GM19395 (cell line): ENCODE data around the gene OR6A2.
"Not testable (repeated sequence)": the region's sequence is repeated elsewhere in the genome, so short reads cannot be mapped to it uniquely, and the experiment has no call there.

Experiments used
- ATAC-seq: cut with Tn5 transposase; IDR thresholded peaks from one replicate; pipeline ENCODE4 v1.9.1; 2021; ENCODE audit warnings: mild to moderate bottlenecking, moderate library complexity; ENCODE audit not compliant: unreplicated experiment

The OR6A2 gene

GRCh38 chr11:6799402-6799801 lies at the start of gene OR6A2:
Gene OR6A2 (minus strand): TSS chr11:6799689. CDS start chr11:6795708, 3,981 bp downstream.
- no peak for ATAC-seq

GRCh38 chr11:6845383-6845782 lies 45.9 kb upstream of the OR6A2 start, which contains the start of gene OR10A5:
Gene OR10A5 (plus strand): TSS chr11:6845683. CDS start chr11:6845683, 0 bp downstream.
- no peak for ATAC-seq

- no peak for ATAC-seq
Observed at GRCh38 chr11:6844356-6844755, 44.9 kb upstream of the OR6A2 start.

- ATAC-seq, result no peak
Observed at GRCh38 chr11:6843670-6844069, 44.2 kb upstream of the OR6A2 start.

- peak; percentile 57 for ATAC-seq
Observed at GRCh38 chr11:6841694-6842093, 42.2 kb upstream of the OR6A2 start.

GRCh38 chr11:6834021-6834420 lies 34.5 kb upstream of the OR6A2 start:
- ATAC-seq, result no peak

- ATAC-seq, result no peak
Observed at GRCh38 chr11:6833356-6833755, 33.9 kb upstream of the OR6A2 start.

- ATAC-seq, result no peak
Observed at GRCh38 chr11:6828103-6828502, 28.6 kb upstream of the OR6A2 start.

GRCh38 chr11:6825231-6825744 lies 25.8 kb upstream of the OR6A2 start:
- no peak for ATAC-seq

GRCh38 chr11:6824136-6824823 lies 24.8 kb upstream of the OR6A2 start:
- ATAC-seq, result no peak

GRCh38 chr11:6818967-6819366 lies 19.5 kb upstream of the OR6A2 start:
- ATAC-seq, result no peak

- ATAC-seq, result no peak
Observed at GRCh38 chr11:6817694-6818093, 18.2 kb upstream of the OR6A2 start.

GRCh38 chr11:6813656-6814055 lies 14.2 kb upstream of the OR6A2 start:
- ATAC-seq, result no peak

GRCh38 chr11:6812390-6813005 lies 13.0 kb upstream of the OR6A2 start:
- peak; percentile 91 for ATAC-seq

- ATAC-seq, result not testable (repeated sequence)
Observed at GRCh38 chr11:6801075-6801474, 1.6 kb upstream of the OR6A2 start.

- no peak for ATAC-seq
Observed at GRCh38 chr11:6794639-6795038, 4.8 kb downstream of the OR6A2 start.

- ATAC-seq, result no peak
Observed at GRCh38 chr11:6790546-6790945, 8.9 kb downstream of the OR6A2 start.

- no peak for ATAC-seq
Observed at GRCh38 chr11:6782720-6783119, 16.8 kb downstream of the OR6A2 start, which contains the start of gene OR2AG1. Gene OR2AG1 (plus strand): TSS chr11:6783020. CDS start chr11:6785038, 2,018 bp downstream.

- ATAC-seq, result no peak
Observed at GRCh38 chr11:6780829-6781228, 18.7 kb downstream of the OR6A2 start.

GRCh38 chr11:6778518-6778917 lies 21.0 kb downstream of the OR6A2 start:
- ATAC-seq, result no peak

- ATAC-seq, result peak; percentile 94
Observed at GRCh38 chr11:6771926-6772893, 27.3 kb downstream of the OR6A2 start, which contains the start of gene OR2AG2. Gene OR2AG2 (minus strand): TSS chr11:6771976. CDS start chr11:6768957, 3,019 bp downstream.
